ENCODE results near the gene LFNG.

LFNG gene

GRCh38 chr7:2575046-2575732, 55.6 kb downstream of the LFNG start:
- H3K4me1 Mint-ChIP-seq, result peaks cover 3% of the 10 kb centered on the region
- H3K36me3 Mint-ChIP-seq, result peaks cover 4% of the 10 kb centered on the region
- H3K27ac Mint-ChIP-seq, result no peak overlapping the region
- no peaks in the 10 kb centered on the region for H3K27me3 Mint-ChIP-seq
- no peak overlapping the region for H3K4me3 Mint-ChIP-seq
- DNase-seq (ENCODE audit: low spot score in 2 of 2) (no peak), ATAC-seq (ENCODE audit: low read depth) (no peak)
- no peaks in the 10 kb centered on the region for H3K9me3 Mint-ChIP-seq

GRCh38 chr7:2575733-2576340, 56.3 kb downstream of the LFNG start:
- H3K4me3 Mint-ChIP-seq, result no peak overlapping the region
- ATAC-seq (ENCODE audit: low read depth), result no peak
- H3K27me3 Mint-ChIP-seq, result no peaks in the 10 kb centered on the region
- no peaks in the 10 kb centered on the region for H3K9me3 Mint-ChIP-seq
- H3K4me1 Mint-ChIP-seq, result peaks cover 5% of the 10 kb centered on the region
- DNase-seq (ENCODE audit: low spot score in 2 of 2), result no peak
- H3K36me3 Mint-ChIP-seq, result peaks cover 4% of the 10 kb centered on the region
- H3K27ac Mint-ChIP-seq, result no peak overlapping the region

GRCh38 chr7:2576742-2577491, 57.3 kb downstream of the LFNG start:
- Mint-ChIP-seq H3K27ac (no peak overlapping the region), H3K4me3 (no peak overlapping the region), H3K36me3 (peaks cover 4% of the 10 kb centered on the region), H3K4me1 (peaks cover 5% of the 10 kb centered on the region), H3K27me3 (no peaks in the 10 kb centered on the region), H3K9me3 (no peaks in the 10 kb centered on the region)
- ATAC-seq (ENCODE audit: low read depth) (no peak), DNase-seq (ENCODE audit: low spot score in 2 of 2) (no peak)
